Measurements from ENCODE around the gene MED29. TPM values are rescaled to one million over a fixed set of nuclear protein-coding genes. Genes with fewer than 3 reads are reported as not detected.
"Not testable (repeated sequence)": the region's sequence is repeated elsewhere in the genome, so short reads cannot be mapped to it uniquely, and the experiment has no call there.

The MED29 gene
- total and polyA plus RNA-seq, 10 of the 15 experiments (the other 5 are each of a cell fraction or from before 2014, with no cell fraction given), result 3.2 to 36.6 (median 22.8) TPM

GRCh38 chr19:39377373-39378362 is 13.5 kb upstream of the MED29 start:
- H3K79me2 ChIP-seq (ENCODE audit: control insufficient read depth, insufficient read depth, low read length), result no peaks in the 10 kb centered on the region
- H3K4me1 ChIP-seq (ENCODE audit: control insufficient read depth, insufficient read depth, low read length), result no peaks in the 10 kb centered on the region
- ChIA-PET POLR2A (no interaction called here), SMC1A (ENCODE audit: uncharacterized antibody, unreplicated experiment) (no interaction called here), CTCF (no interaction called here), RAD21 (ENCODE audit: unreplicated experiment) (no interaction called here)
- no peaks in the 10 kb centered on the region for H4K20me1 ChIP-seq (ENCODE audit: control insufficient read depth, insufficient read depth)
- in situ Hi-C loops (cut with MboI), result no loop called here
- 96% methylated on average over 16 of the region's 18 CpGs for WGBS (ENCODE audit: insufficient coverage, insufficient replicate concordance, low lambda C conversion rate, missing lambda C conversion rate)
- DNase-seq (ENCODE audit: low read depth, low spot score) (no peak), ATAC-seq (no peak), FAIRE-seq (no peak)
- no peak overlapping the region for H3K9ac ChIP-seq (ENCODE audit: control insufficient read depth, insufficient read depth, low read length)
- H2AFZ ChIP-seq (ENCODE audit: control insufficient read depth, low read depth, low read length), result no peak overlapping the region
- no peaks in the 10 kb centered on the region for H3K9me3 ChIP-seq (replicated peaks; ENCODE audit: control insufficient read depth, insufficient read depth, low read length)
- intact Hi-C loops (cut with micrococcal nuclease; ENCODE audit: unreplicated experiment), result no loop called here
- H3K27ac ChIP-seq (ENCODE audit: control insufficient read depth, insufficient read depth), result no peak overlapping the region
- peaks cover 16 to 23% of the 10 kb centered on the region in 2 experiments; a peak in 3 of 4 replicates for H3K36me3 ChIP-seq (ENCODE audit: control insufficient read depth in 2 of 2, insufficient read depth in 2 of 2, low read length in 1 of 2)
- no peak for TF ChIP-seq ATF7 (IDR thresholded peaks at IDR 0.05; ENCODE audit: low read depth)
- no peak for TF ChIP-seq SUZ12 (IDR thresholded peaks at IDR 0.05; ENCODE audit: unreplicated experiment)
- no peak for TF ChIP-seq EED (IDR thresholded peaks at IDR 0.05; ENCODE audit: low read depth)
- no peak for TF ChIP-seq RBBP5 (conservative IDR thresholded peaks at IDR 0.05)
- TF ChIP-seq SREBF2 (IDR thresholded peaks at IDR 0.05; ENCODE audit: low read length), result no peak
- no peak for TF ChIP-seq ZNF592 (IDR thresholded peaks at IDR 0.05)
- TF ChIP-seq SREBF1 (IDR thresholded peaks at IDR 0.05; ENCODE audit: low read length), result no peak
- TF ChIP-seq BCLAF1 (IDR thresholded peaks at IDR 0.05), result no peak
- H3K27me3 ChIP-seq (replicated peaks in 1 of 2; ENCODE audit: control insufficient read depth in 2 of 2, insufficient read depth in 2 of 2, low read length in 1 of 2), result no peaks in the 10 kb centered on the region
- H3K4me3 ChIP-seq, result no peak overlapping the region
- H3K4me2 ChIP-seq (ENCODE audit: control insufficient read depth, insufficient read depth), result no peak overlapping the region
- BruUV-seq (replicated peaks), result no TSS peak

- CTCF ChIA-PET; H3K4me3 ChIP-seq; DNase-seq (ENCODE audit: low read depth, low spot score); H3K9me3 ChIP-seq (replicated peaks; ENCODE audit: control insufficient read depth, insufficient read depth, low read length); H2AFZ ChIP-seq (ENCODE audit: control insufficient read depth, low read depth, low read length); RAD21 ChIA-PET (ENCODE audit: unreplicated experiment); in situ Hi-C loops (cut with MboI); SMC1A ChIA-PET (ENCODE audit: uncharacterized antibody, unreplicated experiment); H3K4me1 ChIP-seq (ENCODE audit: control insufficient read depth, insufficient read depth, low read length); POLR2A ChIA-PET; H3K27ac ChIP-seq (ENCODE audit: control insufficient read depth, insufficient read depth); H3K9ac ChIP-seq (ENCODE audit: control insufficient read depth, insufficient read depth, low read length); H3K4me2 ChIP-seq (ENCODE audit: control insufficient read depth, insufficient read depth); intact Hi-C loops (cut with micrococcal nuclease; ENCODE audit: unreplicated experiment); H4K20me1 ChIP-seq (ENCODE audit: control insufficient read depth, insufficient read depth); ATAC-seq; FAIRE-seq; H3K79me2 ChIP-seq (ENCODE audit: control insufficient read depth, insufficient read depth, low read length); H3K27me3 ChIP-seq (replicated peaks in 1 of 2; ENCODE audit: control insufficient read depth in 2 of 2, insufficient read depth in 2 of 2, low read length in 1 of 2); BruUV-seq (replicated peaks): not testable (repeated sequence)
- 94% methylated on average over 3 of the region's 4 CpGs for WGBS (ENCODE audit: insufficient coverage, insufficient replicate concordance, low lambda C conversion rate, missing lambda C conversion rate)
- peaks cover 12 to 23% of the 10 kb centered on the region in 2 experiments; a peak in 3 of 4 replicates for H3K36me3 ChIP-seq (ENCODE audit: control insufficient read depth in 2 of 2, insufficient read depth in 2 of 2, low read length in 1 of 2)
These were observed 11.8 kb upstream of the MED29 start for GRCh38 chr19:39379366-39379765.

Data from GM12878 (cell line).